PC-9 (cell line): Measurements from ENCODE around the gene HOMER3.

Experiments used
- EZH2 ChIP-seq: fragments of 200-600 bp; sonication (generic); IDR thresholded peaks from 2 replicates; pipeline ENCODE4 v1.8.0; 2017; ENCODE audit warnings: antibody characterized with exemption, low read depth
- TF ChIP-seq, protein P1 (sequence below): fragments of 200-600 bp; sonication (generic); conservative IDR thresholded peaks from 2 replicates; pipeline ENCODE4 v1.6.1; 2017; ENCODE audit warnings: mixed run types, antibody characterized with exemption, mild to moderate bottlenecking, moderate library complexity

DNA sequence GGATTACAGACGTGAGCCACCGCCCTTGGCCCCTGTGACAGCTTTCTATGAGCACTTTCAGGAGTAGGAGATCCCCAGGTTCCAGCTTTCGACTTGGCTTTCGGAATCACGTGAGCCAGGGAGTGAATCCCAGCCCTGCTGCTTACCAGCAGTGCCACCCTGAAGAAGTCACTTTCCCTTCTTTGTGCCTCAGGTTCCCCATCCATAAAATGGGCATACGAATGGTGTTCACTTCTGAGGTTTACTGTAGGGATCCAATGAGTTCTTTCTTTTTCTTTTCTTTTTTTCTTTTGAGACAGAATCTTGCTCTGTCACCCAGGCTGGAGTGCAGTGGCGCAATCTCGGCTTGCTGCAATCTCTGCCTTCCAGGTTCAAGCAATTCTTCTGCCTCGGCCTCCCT is 4.3 kb upstream of the HOMER3 start:
- TF ChIP-seq, protein P1, sequence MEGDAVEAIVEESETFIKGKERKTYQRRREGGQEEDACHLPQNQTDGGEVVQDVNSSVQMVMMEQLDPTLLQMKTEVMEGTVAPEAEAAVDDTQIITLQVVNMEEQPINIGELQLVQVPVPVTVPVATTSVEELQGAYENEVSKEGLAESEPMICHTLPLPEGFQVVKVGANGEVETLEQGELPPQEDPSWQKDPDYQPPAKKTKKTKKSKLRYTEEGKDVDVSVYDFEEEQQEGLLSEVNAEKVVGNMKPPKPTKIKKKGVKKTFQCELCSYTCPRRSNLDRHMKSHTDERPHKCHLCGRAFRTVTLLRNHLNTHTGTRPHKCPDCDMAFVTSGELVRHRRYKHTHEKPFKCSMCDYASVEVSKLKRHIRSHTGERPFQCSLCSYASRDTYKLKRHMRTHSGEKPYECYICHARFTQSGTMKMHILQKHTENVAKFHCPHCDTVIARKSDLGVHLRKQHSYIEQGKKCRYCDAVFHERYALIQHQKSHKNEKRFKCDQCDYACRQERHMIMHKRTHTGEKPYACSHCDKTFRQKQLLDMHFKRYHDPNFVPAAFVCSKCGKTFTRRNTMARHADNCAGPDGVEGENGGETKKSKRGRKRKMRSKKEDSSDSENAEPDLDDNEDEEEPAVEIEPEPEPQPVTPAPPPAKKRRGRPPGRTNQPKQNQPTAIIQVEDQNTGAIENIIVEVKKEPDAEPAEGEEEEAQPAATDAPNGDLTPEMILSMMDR = no peak
- no peak for TF ChIP-seq EZH2
